ENCODE data around the gene RGS7. TPM values are rescaled to one million over a fixed set of nuclear protein-coding genes. Genes with fewer than 3 reads are reported as not detected.

The RGS7 gene
- total RNA-seq, 1 donor from 2014 or later: not detected

- no peaks in the 10 kb centered on the region for H3K27me3 ChIP-seq
- TF ChIP-seq CTCF (IDR thresholded peaks at IDR 0.05) (no peak), POLR2AphosphoS5 (IDR thresholded peaks at IDR 0.05; ENCODE audit: insufficient read depth in 1 of 2, low read depth in 1 of 2) (no peak)
- intact Hi-C loops (cut with DNase I): no loop called here
Measured at GRCh38 chr1:241355311-241356010, 1.5 kb downstream of the RGS7 start.

DNA sequence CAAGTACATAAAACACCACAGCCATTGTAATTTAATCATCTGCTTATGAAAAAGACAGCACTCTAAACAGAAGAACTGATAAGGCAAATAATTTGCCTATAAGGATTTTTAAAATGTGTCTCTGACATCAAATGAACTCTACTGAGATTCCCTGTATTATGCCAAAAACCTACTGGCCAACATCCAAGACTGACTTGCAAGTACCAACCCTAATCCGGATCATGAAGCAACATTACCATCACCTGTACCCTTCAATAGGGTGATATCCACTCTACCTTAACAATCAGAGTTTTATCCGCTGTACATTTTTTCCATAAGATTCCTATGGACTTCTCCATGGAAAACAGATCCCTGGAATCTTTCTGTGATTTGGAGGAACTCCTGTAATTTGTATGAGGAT is 4.6 kb downstream of the RGS7 start:
- Histone ChIP-seq H3K27ac (no peak overlapping the region), H3K27me3 (no peaks in the 10 kb centered on the region), H3K4me1 (no peaks in the 10 kb centered on the region), H3K9me3 (no peaks in the 10 kb centered on the region), H3K36me3 (no peaks in the 10 kb centered on the region), H3K4me3 (no peak overlapping the region)
- intact Hi-C loops (cut with DNase I): no loop called here
- TF ChIP-seq POLR2A (IDR thresholded peaks at IDR 0.05): no peak
- no peak for TF ChIP-seq POLR2AphosphoS5 (IDR thresholded peaks at IDR 0.05; ENCODE audit: insufficient read depth in 1 of 2, low read depth in 1 of 2)
- no peak for TF ChIP-seq CTCF (IDR thresholded peaks at IDR 0.05)
- DNase-seq (ENCODE audit: extremely low spot score in 2 of 2): no peak

More at GRCh38 chr1:241355311-241356010, 1.5 kb downstream of the RGS7 start:
- no peaks in the 10 kb centered on the region for H3K9me3 ChIP-seq
- no peaks in the 10 kb centered on the region for H3K4me1 ChIP-seq
- H3K36me3 ChIP-seq: no peaks in the 10 kb centered on the region
- no peak overlapping the region for H3K4me3 ChIP-seq
- H3K27ac ChIP-seq: no peak overlapping the region
- DNase-seq (ENCODE audit: extremely low spot score in 2 of 2): no peak

- no peaks in the 10 kb centered on the region for H3K27me3 ChIP-seq
- TF ChIP-seq POLR2A (IDR thresholded peaks at IDR 0.05): no peak
- TF ChIP-seq POLR2AphosphoS5 (IDR thresholded peaks at IDR 0.05; ENCODE audit: insufficient read depth in 1 of 2, low read depth in 1 of 2): no peak
- TF ChIP-seq CTCF (IDR thresholded peaks at IDR 0.05): no peak
- no peak overlapping the region for H3K27ac ChIP-seq
- no peak for DNase-seq (ENCODE audit: extremely low spot score in 2 of 2)
- intact Hi-C loops (cut with DNase I): no loop called here
- no peaks in the 10 kb centered on the region for H3K4me1 ChIP-seq
- no peak overlapping the region for H3K4me3 ChIP-seq
- no peaks in the 10 kb centered on the region for H3K9me3 ChIP-seq
- H3K36me3 ChIP-seq: no peaks in the 10 kb centered on the region
Measured at GRCh38 chr1:241351841-241352240, 5.2 kb downstream of the RGS7 start.

DNA sequence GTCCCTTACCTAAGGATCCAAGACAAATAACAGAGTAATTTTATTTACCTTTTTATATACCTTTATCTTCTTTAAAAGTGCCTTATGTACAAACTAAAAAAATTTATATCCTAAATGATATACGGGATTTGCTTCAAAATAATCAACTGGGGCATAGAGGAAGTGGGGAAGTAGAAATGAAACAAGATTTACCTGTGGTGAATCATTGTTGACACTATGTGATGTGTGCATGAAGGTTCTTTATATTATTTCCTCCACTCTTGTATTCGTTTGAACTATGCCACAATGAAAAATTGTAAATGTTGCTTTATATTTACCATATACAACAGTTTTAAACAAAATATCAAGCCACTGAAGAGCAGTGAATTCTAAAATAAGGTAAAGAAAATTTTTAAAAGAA is 13.0 kb downstream of the RGS7 start:
- intact Hi-C loops (cut with DNase I): no loop called here
- Histone ChIP-seq H3K4me1 (no peaks in the 10 kb centered on the region), H3K27me3 (no peaks in the 10 kb centered on the region), H3K9me3 (no peaks in the 10 kb centered on the region), H3K4me3 (no peak overlapping the region), H3K27ac (no peak overlapping the region), H3K36me3 (no peaks in the 10 kb centered on the region)
- DNase-seq (ENCODE audit: extremely low spot score in 2 of 2): no peak
- no peak for TF ChIP-seq POLR2A (IDR thresholded peaks at IDR 0.05)
- TF ChIP-seq CTCF (IDR thresholded peaks at IDR 0.05): no peak
- no peak for TF ChIP-seq POLR2AphosphoS5 (IDR thresholded peaks at IDR 0.05; ENCODE audit: insufficient read depth in 1 of 2, low read depth in 1 of 2)

DNA sequence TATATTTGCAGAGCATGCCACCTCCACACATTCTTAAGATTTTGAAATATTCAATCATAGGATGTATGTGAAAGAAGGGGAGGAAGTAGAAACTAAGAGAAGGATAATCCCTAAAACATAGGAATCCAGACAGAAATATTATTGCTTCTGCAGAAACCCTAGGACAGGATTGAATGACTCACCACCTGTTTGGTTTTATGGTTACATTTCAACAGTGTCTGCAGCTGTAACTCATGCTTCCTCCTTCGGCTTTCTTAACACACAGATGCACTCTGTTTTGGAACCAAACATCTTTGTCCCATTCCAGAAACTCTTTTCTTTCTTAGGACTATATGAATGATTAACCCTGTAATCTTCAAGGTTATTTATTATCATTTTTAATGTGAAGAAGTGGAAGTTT is 20.7 kb downstream of the RGS7 start:
- Histone ChIP-seq H3K27ac (no peak overlapping the region), H3K4me1 (no peaks in the 10 kb centered on the region), H3K27me3 (no peaks in the 10 kb centered on the region), H3K36me3 (no peaks in the 10 kb centered on the region), H3K4me3 (no peak overlapping the region), H3K9me3 (no peaks in the 10 kb centered on the region)
- DNase-seq (ENCODE audit: extremely low spot score in 2 of 2): no peak
- TF ChIP-seq POLR2A (IDR thresholded peaks at IDR 0.05) (no peak), CTCF (IDR thresholded peaks at IDR 0.05) (no peak), POLR2AphosphoS5 (IDR thresholded peaks at IDR 0.05; ENCODE audit: insufficient read depth in 1 of 2, low read depth in 1 of 2) (no peak)
- intact Hi-C loops (cut with DNase I): no loop called here

Measured in vagina (tissue), 2 donors.